Measurements from ENCODE around the gene EZH2. TPM values are rescaled to one million over a fixed set of nuclear protein-coding genes. Genes with fewer than 3 reads are reported as not detected.
A peak's percentile ranks its signal among the peaks of the same experiment; 100 is the strongest.

Gene EZH2
- total RNA-seq, 1 experiment from 2014 or later, result 30.5 TPM

- H3K9me2 ChIP-seq (replicated peaks; ENCODE audit: low read length), result no peaks in the 10 kb centered on the region
- DNase-seq (no peak), ATAC-seq (no peak)
- peaks cover 29% of the 10 kb centered on the region for H3K36me3 ChIP-seq (ENCODE audit: low read depth, low read length)
- H3K9ac ChIP-seq (ENCODE audit: low read length), result no peak overlapping the region
- peaks cover 8% of the 10 kb centered on the region for H3K79me2 ChIP-seq (ENCODE audit: low read length)
- no peaks in the 10 kb centered on the region for H3K27me3 ChIP-seq (ENCODE audit: low read length)
- TF ChIP-seq EZH2 (IDR thresholded peaks at IDR 0.05; ENCODE audit: low read length, unreplicated experiment) (no peak), EZH2phosphoT487 (IDR thresholded peaks at IDR 0.05; ENCODE audit: borderline replicate concordance, low read length) (no peak), CTCF (conservative IDR thresholded peaks at IDR 0.05; ENCODE audit: low read depth, low read length) (no peak)
- no peaks in the 10 kb centered on the region for H4K20me1 ChIP-seq (ENCODE audit: low read length)
- no peaks in the 10 kb centered on the region for H3F3A ChIP-seq (ENCODE audit: low read length, unreplicated experiment)
- CTCF ChIA-PET, result interaction anchor here (1.1 kb wide), 1 partner anchor 83 kb away, joined by 4 read pairs; no protein-coding TSS in a partner anchor
- POLR2A ChIA-PET (ENCODE audit: unreplicated experiment), result no interaction called here
- intact Hi-C loops (cut with micrococcal nuclease), result loop anchor here (5.0 kb wide), 1 partner anchor 71 kb away; no protein-coding TSS in a partner anchor
- peak overlapping the region; percentile 41; the same call in 1 of the 2 replicates for H3K4me2 ChIP-seq (ENCODE audit: low read length)
- H3K9me3 ChIP-seq (ENCODE audit: low read length), result no peaks in the 10 kb centered on the region
- H3K4me3 ChIP-seq (ENCODE audit: low read length), result no peak overlapping the region
- no TSS peak for BruUV-seq (replicated peaks)
- no peak overlapping the region for H2AFZ ChIP-seq (ENCODE audit: low read length)
- peak overlapping the region; percentile 57 for H3K27ac ChIP-seq (ENCODE audit: low read length)
- H3K4me1 ChIP-seq (ENCODE audit: insufficient read depth, low read length), result peaks cover 17% of the 10 kb centered on the region
Measured at GRCh38 chr7:148773334-148773733, 110.8 kb downstream of the EZH2 start.

- intact Hi-C loops (cut with micrococcal nuclease), result loop anchor here (1.0 to 5.0 kb wide), 2 partner anchors 70 to 197 kb away; no protein-coding TSS in a partner anchor
- H3K9ac ChIP-seq (ENCODE audit: low read length), result no peak overlapping the region
- TF ChIP-seq EZH2phosphoT487 (IDR thresholded peaks at IDR 0.05; ENCODE audit: borderline replicate concordance, low read length), result no peak
- TF ChIP-seq CTCF (conservative IDR thresholded peaks at IDR 0.05; ENCODE audit: low read depth, low read length), result no peak
- TF ChIP-seq EZH2 (IDR thresholded peaks at IDR 0.05; ENCODE audit: low read length, unreplicated experiment), result no peak
- H2AFZ ChIP-seq (ENCODE audit: low read length), result no peak overlapping the region
- CTCF ChIA-PET, result interaction anchor here (1.1 kb wide), 1 partner anchor 84 kb away, joined by 4 read pairs; no protein-coding TSS in a partner anchor
- peak; percentile 99 for ATAC-seq
- peaks cover 17% of the 10 kb centered on the region for H3K4me1 ChIP-seq (ENCODE audit: insufficient read depth, low read length)
- peaks cover 8% of the 10 kb centered on the region for H3K79me2 ChIP-seq (ENCODE audit: low read length)
- H3K27me3 ChIP-seq (ENCODE audit: low read length), result no peaks in the 10 kb centered on the region
- H3K36me3 ChIP-seq (ENCODE audit: low read depth, low read length), result peaks cover 31% of the 10 kb centered on the region
- no peaks in the 10 kb centered on the region for H3K9me2 ChIP-seq (replicated peaks; ENCODE audit: low read length)
- no peaks in the 10 kb centered on the region for H3F3A ChIP-seq (ENCODE audit: low read length, unreplicated experiment)
- peak; percentile 92 for DNase-seq
- no peaks in the 10 kb centered on the region for H3K9me3 ChIP-seq (ENCODE audit: low read length)
- BruUV-seq (replicated peaks), result no TSS peak
- H3K4me3 ChIP-seq (ENCODE audit: low read length), result no peak overlapping the region
- POLR2A ChIA-PET (ENCODE audit: unreplicated experiment), result interaction anchor here (0.6 kb wide), 1 partner anchor 164 kb away, joined by 11 read pairs; no protein-coding TSS in a partner anchor
- H3K4me2 ChIP-seq (ENCODE audit: low read length), result peak overlapping the region; percentile 41
- no peaks in the 10 kb centered on the region for H4K20me1 ChIP-seq (ENCODE audit: low read length)
- peak overlapping the region; percentile 57 for H3K27ac ChIP-seq (ENCODE audit: low read length)
Measured at GRCh38 chr7:148772297-148773089, 111.6 kb downstream of the EZH2 start.

- no TSS peak for BruUV-seq (replicated peaks)
- ChIA-PET POLR2A (ENCODE audit: unreplicated experiment) (no interaction called here), CTCF (no interaction called here)
- Histone ChIP-seq H3K79me2 (ENCODE audit: low read length) (peaks cover 8% of the 10 kb centered on the region), H3K36me3 (ENCODE audit: low read depth, low read length) (peaks cover 38% of the 10 kb centered on the region), H3K9me2 (replicated peaks; ENCODE audit: low read length) (no peaks in the 10 kb centered on the region), H2AFZ (ENCODE audit: low read length) (no peak overlapping the region), H3K4me1 (ENCODE audit: insufficient read depth, low read length) (peaks cover 17% of the 10 kb centered on the region), H3F3A (ENCODE audit: low read length, unreplicated experiment) (no peaks in the 10 kb centered on the region), H4K20me1 (ENCODE audit: low read length) (no peaks in the 10 kb centered on the region), H3K4me2 (ENCODE audit: low read length) (no peak overlapping the region), H3K27ac (ENCODE audit: low read length) (no peak overlapping the region), H3K27me3 (ENCODE audit: low read length) (no peaks in the 10 kb centered on the region), H3K9me3 (ENCODE audit: low read length) (no peaks in the 10 kb centered on the region), H3K9ac (ENCODE audit: low read length) (no peak overlapping the region), H3K4me3 (ENCODE audit: low read length) (no peak overlapping the region)
- intact Hi-C loops (cut with micrococcal nuclease), result loop anchor here (5.0 kb wide), 1 partner anchor 68 kb away; no protein-coding TSS in a partner anchor
- ATAC-seq (no peak), DNase-seq (no peak)
- TF ChIP-seq CTCF (conservative IDR thresholded peaks at IDR 0.05; ENCODE audit: low read depth, low read length), result no peak
- TF ChIP-seq EZH2 (IDR thresholded peaks at IDR 0.05; ENCODE audit: low read length, unreplicated experiment), result no peak
- no peak for TF ChIP-seq EZH2phosphoT487 (IDR thresholded peaks at IDR 0.05; ENCODE audit: borderline replicate concordance, low read length)
Measured at GRCh38 chr7:148770004-148770403, 114.1 kb downstream of the EZH2 start.

Data from PC-3 (cell line).